Stimulated activated naive B cell treated with anti-CD40 and anti-IgM and Interleukin-4, amounts not matched to agents 10 μg/mL and 1 μg/mL and 100 μg/mL, for 72 hours (primary cell): ENCODE results near the gene TESK2.
"Not testable (repeated sequence)": the region's sequence is repeated elsewhere in the genome, so short reads cannot be mapped to it uniquely, and the experiment has no call there.

Source experiments
- ATAC-seq, 2 donors: fragments of 150-1000 bp; cut with Tn5 transposase; replicated peaks; 2 replicates each; pipeline ENCODE4 v1.10.0; 2021; ENCODE audit warnings: moderate library complexity in 1 of 2
- DNase-seq: peaks from one replicate; pipeline ENCODE4 v3.0.0; 2021
- H3K27ac Mint-ChIP-seq: one replicate; pipeline ENCODE4 v1.8.0; 2022; ENCODE audit warnings: mild to moderate bottlenecking, mixed read lengths
- H3K27me3 Mint-ChIP-seq, 2 donors: one replicate each; pipeline ENCODE4 v1.8.0; 2022; ENCODE audit warnings: mixed read lengths in 2 of 2
- H3K36me3 Mint-ChIP-seq, 2 donors: one replicate each; pipeline ENCODE4 v1.8.0; 2022; ENCODE audit warnings: mixed read lengths in 2 of 2, mild to moderate bottlenecking in 1 of 2
- H3K4me1 Mint-ChIP-seq, 2 donors: one replicate each; pipeline ENCODE4 v1.8.0; 2022; ENCODE audit warnings: mixed read lengths in 2 of 2, mild to moderate bottlenecking in 1 of 2
- H3K4me3 Mint-ChIP-seq, 2 donors: one replicate each; pipeline ENCODE4 v1.8.0; 2022; ENCODE audit warnings: mild to moderate bottlenecking in 2 of 2, mixed read lengths in 2 of 2, moderate library complexity in 1 of 2
- H3K9me3 Mint-ChIP-seq, 2 donors: one replicate each; pipeline ENCODE4 v1.8.0; 2022; ENCODE audit warnings: mixed read lengths in 2 of 2, mild to moderate bottlenecking in 1 of 2

Gene TESK2, protein sequence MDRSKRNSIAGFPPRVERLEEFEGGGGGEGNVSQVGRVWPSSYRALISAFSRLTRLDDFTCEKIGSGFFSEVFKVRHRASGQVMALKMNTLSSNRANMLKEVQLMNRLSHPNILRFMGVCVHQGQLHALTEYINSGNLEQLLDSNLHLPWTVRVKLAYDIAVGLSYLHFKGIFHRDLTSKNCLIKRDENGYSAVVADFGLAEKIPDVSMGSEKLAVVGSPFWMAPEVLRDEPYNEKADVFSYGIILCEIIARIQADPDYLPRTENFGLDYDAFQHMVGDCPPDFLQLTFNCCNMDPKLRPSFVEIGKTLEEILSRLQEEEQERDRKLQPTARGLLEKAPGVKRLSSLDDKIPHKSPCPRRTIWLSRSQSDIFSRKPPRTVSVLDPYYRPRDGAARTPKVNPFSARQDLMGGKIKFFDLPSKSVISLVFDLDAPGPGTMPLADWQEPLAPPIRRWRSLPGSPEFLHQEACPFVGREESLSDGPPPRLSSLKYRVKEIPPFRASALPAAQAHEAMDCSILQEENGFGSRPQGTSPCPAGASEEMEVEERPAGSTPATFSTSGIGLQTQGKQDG

DNA sequence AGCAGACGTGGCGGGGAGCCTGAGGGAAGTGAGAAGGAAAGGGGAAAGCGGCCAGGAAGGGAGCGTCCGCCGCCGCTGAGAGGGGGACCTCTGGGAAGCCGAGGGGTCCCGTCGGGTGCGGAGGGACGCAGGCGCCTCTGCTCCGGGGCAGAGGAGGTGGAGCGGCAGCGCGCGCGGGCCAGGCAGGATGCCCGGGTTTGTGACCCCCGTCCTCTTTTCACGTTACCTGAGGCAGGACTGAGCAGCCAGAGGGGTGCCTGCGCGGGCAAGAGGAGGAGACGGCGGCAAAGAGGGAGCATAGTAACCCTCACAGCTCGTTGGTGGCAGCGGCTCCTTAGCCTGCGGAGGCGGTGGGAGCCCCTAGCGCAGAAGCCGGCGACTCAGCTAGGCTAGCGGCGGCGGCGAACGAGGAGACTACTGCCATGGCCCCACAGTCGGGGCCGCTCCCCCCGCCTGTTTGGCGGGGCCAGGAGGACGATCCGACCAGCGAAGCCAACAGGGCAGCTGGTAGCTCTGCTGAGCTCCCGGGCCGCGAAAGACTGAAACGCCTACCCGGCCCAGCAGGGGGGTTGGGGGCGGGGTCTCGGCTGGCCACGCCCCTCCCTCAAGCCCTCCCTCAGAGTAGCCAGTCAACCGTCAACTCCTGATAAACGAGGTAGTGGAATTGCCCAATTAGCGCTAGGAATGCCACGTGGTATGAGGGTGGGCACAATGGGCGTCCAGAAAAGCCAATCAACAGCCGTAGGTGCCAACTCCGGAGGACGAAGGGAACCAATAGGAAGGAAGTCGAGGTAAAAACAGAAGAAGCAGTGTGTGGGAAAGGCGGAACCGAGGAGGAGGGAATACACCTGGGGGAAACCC, at the start of gene TESK2:
Gene TESK2, minus strand, starts transcription at position 538 of the 861 bp plus-strand sequence. CDS start 33,378 bp downstream, outside the sequence.
- Mint-ChIP-seq H3K9me3 (no peaks in the 10 kb centered on the region), H3K4me1 (peaks cover 9 to 21% of the 10 kb centered on the region in 2 donors), H3K27ac (no peak within 1 kb of the TSS), H3K36me3 (peaks cover 2 to 9% of the 10 kb centered on the region in 2 donors), H3K4me3 (no peak within 1 kb of the TSS), H3K27me3 (no peaks in the 10 kb centered on the region)
- peak; percentile 88 to 90 for ATAC-seq
- peak; percentile 98 for DNase-seq

DNA sequence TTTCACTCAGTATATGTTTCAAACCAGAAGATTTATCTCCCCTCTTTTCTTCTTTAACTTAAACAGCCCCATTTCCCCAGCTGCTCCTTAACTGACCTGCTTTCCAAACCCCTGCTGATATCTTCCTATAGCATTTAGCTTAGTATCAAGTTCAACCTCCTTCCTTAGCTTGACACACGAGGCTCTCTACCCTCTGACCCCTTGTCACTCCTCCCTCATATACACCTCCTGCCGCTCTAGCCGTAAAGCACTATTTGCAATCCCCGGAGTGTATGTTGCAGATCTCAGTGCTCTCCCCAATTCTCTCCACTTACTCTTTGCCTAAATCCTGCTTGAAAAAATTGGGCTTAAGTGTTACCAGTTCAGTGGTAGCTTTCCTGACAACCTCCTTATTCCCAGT, 45.9 kb upstream of the TESK2 start:
- H3K27ac Mint-ChIP-seq: no peak overlapping the region
- no peak overlapping the region for H3K4me3 Mint-ChIP-seq
- ATAC-seq: no peak
- no peaks in the 10 kb centered on the region for H3K9me3 Mint-ChIP-seq
- peaks cover 15 to 26% of the 10 kb centered on the region in 2 donors for H3K4me1 Mint-ChIP-seq
- peaks cover 0 to 2% of the 10 kb centered on the region in 2 donors for H3K36me3 Mint-ChIP-seq
- no peak for DNase-seq
- H3K27me3 Mint-ChIP-seq: no peaks in the 10 kb centered on the region

DNA sequence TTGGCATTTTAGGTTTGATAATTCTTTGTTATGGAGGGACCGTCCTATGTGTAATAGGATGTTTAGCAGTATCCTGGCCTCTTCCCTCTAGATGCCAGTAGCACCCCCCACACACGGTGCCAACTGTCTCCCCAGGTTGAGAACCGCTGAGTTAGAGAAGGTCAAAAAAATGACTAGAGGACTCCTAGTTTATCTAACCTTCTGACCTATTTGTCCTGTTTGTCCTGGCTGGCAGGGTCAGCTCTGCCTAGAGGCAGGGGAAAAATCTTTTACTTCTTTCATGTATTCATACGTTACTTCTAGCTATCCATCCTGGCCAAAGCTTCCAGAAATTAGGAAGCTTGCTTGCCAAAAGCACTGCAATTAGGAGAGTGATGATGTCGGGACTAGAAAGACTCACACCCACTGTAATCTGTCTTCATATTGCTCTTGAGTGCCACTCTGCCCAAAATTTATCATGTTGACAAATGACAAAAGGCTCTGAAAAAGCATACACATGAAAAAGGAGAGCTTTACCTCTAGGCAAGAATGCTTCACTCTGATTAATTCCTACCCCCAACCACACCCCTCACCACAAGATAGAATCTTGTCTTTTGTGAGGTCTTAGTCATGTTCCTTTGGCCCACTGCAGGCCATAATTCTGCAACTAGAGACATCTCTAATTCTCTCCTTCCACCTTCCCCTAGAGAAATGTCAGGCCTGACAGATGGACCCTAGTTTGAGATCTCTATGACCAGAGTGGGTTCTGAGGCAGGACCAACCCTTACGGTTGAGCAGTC, 45.2 kb upstream of the TESK2 start:
- no peak for DNase-seq
- H3K4me1 Mint-ChIP-seq: peaks cover 12 to 19% of the 10 kb centered on the region in 2 donors
- H3K27me3 Mint-ChIP-seq: no peaks in the 10 kb centered on the region
- H3K4me3 Mint-ChIP-seq: no peak overlapping the region
- ATAC-seq: peak in 1 of 2 donors; percentile 15
- H3K27ac Mint-ChIP-seq: no peak overlapping the region
- H3K9me3 Mint-ChIP-seq: no peaks in the 10 kb centered on the region
- H3K36me3 Mint-ChIP-seq: peaks cover 0 to 3% of the 10 kb centered on the region in 2 donors

DNA sequence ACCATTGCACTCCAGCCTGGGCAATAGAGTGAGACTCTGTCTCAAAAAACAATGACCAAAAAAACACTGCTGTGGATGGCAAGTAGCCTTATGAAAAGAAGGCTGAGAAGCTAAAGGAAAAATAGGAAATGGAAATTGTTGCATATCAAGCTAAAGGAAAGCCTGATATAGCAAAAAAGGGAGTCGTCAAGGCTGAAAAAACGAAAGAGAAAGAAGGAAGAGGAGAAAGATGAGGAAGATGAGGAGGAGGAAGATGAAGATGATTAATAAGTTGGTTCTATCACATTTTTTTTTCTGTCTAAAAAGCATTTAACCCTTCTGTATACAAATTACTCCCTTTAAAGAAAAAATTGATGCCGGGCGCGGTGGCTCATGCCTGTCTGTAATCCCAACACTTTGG, 40.9 kb upstream of the TESK2 start:
- H3K27me3 Mint-ChIP-seq: no peaks in the 10 kb centered on the region
- peaks cover 2 to 4% of the 10 kb centered on the region in 2 donors for H3K4me1 Mint-ChIP-seq
- H3K36me3 Mint-ChIP-seq: peaks cover 0 to 2% of the 10 kb centered on the region in 2 donors
- H3K4me3 Mint-ChIP-seq: no peak overlapping the region
- H3K9me3 Mint-ChIP-seq: no peaks in the 10 kb centered on the region
- H3K27ac Mint-ChIP-seq: no peak overlapping the region
- DNase-seq (no peak), ATAC-seq (no peak)

DNA sequence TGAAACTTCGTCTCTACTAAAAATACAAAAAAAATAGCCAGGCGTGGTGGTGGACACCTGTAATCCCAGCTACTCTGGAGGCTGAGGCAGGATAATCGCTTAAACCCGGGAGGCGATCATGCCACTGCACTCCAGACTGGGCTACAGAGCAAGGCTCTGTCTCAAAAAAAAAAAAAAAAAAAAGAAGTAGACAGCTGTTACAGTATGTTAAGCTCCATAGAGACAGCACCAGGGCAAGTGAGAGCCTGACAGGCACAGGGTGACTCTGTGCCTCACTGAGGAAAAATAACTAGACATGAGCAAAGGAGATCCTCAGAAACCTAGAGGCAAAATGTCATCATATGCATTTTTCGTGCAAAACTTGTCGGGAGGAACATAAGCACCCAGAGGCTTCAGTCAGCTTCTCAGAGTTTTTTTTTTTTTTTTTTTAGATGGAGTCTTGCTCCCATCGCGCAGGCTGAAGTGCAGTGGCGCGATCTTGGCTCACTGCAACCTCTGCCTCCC, 39.7 kb upstream of the TESK2 start:
- Mint-ChIP-seq H3K27me3 (no peaks in the 10 kb centered on the region), H3K4me3 (no peak overlapping the region), H3K4me1 (peaks cover 3 to 9% of the 10 kb centered on the region in 2 donors), H3K9me3 (no peaks in the 10 kb centered on the region), H3K27ac (no peak overlapping the region), H3K36me3 (peaks cover 0 to 2% of the 10 kb centered on the region in 2 donors)
- DNase-seq: no peak
- ATAC-seq: no peak

DNA sequence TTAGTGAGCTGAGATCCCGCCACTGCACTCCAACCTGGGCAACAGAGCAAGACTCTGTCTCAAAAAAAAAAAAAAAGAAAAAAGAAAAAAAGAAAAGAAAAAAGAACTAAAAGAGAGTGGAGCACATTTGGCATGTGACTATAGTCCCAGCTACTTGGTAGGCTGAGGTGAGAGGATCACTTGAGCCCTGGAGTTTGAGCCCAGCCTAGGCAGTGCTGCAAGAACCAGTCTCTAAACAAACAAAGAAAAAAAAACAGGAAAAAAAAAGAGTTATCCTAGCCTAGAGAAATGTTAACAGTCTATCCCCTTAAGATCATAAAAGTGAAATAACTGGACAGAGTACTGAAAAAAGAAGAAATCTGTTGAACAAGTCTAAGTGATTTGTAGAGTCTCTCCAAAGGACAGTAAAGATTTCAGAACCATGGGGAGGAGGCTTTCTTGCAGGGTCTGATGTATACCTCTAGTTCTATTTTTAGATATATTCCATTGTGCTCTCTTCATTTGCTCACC, 35.2 kb upstream of the TESK2 start:
- peaks cover 19 to 37% of the 10 kb centered on the region in 2 donors for H3K4me1 Mint-ChIP-seq
- H3K9me3 Mint-ChIP-seq: no peaks in the 10 kb centered on the region
- H3K36me3 Mint-ChIP-seq: peaks cover under 1 to 7% of the 10 kb centered on the region in 2 donors
- H3K27me3 Mint-ChIP-seq: no peaks in the 10 kb centered on the region
- no peak overlapping the region for H3K4me3 Mint-ChIP-seq
- ATAC-seq: no peak
- no peak overlapping the region for H3K27ac Mint-ChIP-seq
- no peak for DNase-seq

DNA sequence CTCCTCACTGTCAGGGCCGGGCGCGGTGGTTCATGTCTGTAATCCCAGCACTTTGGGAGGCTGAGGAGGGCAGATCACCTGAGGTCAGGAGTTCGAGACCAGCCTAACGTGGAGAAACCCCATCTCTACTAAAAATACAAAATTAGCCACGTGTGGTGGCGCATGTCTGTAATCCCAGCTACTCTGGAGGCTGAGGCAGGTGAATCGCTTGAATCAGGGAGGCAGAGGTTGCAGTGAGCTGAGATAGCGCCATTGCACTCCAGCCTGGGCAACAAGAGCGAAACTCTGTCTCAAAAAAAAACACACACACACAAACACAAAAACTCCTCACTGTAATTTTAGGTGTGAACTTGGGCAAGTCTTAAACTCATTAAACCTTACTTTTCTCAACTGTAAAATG, 33.0 kb upstream of the TESK2 start:
- not testable (repeated sequence) for H3K9me3 Mint-ChIP-seq, H3K27me3 Mint-ChIP-seq, H3K4me3 Mint-ChIP-seq, H3K27ac Mint-ChIP-seq, DNase-seq, ATAC-seq
- H3K36me3 Mint-ChIP-seq: peaks cover 4 to 22% of the 10 kb centered on the region in 2 donors
- peaks cover 21 to 49% of the 10 kb centered on the region in 2 donors for H3K4me1 Mint-ChIP-seq

DNA sequence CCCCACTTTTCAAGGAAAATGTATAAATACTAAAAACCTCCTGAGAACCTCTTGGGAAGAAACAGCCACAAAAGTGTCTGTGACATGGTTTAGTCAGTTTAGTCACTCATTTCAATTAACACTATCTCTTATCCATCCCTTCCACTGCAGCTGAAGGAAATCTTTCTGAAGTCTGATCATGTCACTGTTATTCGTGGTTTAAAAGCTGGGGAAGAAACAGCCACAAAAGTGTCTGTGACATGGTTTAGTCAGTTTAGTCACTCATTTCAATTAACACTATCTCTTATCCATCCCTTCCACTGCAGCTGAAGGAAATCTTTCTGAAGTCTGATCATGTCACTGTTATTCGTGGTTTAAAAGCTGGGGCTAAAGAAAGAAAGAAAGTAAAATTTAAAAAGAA, 32.6 kb upstream of the TESK2 start:
- not testable (repeated sequence) for DNase-seq, ATAC-seq, H3K27me3 Mint-ChIP-seq, H3K9me3 Mint-ChIP-seq, H3K4me3 Mint-ChIP-seq
- Mint-ChIP-seq H3K4me1 (peaks cover 24 to 54% of the 10 kb centered on the region in 2 donors), H3K36me3 (peaks cover 4 to 26% of the 10 kb centered on the region in 2 donors), H3K27ac (peak overlapping the region; percentile 51)

DNA sequence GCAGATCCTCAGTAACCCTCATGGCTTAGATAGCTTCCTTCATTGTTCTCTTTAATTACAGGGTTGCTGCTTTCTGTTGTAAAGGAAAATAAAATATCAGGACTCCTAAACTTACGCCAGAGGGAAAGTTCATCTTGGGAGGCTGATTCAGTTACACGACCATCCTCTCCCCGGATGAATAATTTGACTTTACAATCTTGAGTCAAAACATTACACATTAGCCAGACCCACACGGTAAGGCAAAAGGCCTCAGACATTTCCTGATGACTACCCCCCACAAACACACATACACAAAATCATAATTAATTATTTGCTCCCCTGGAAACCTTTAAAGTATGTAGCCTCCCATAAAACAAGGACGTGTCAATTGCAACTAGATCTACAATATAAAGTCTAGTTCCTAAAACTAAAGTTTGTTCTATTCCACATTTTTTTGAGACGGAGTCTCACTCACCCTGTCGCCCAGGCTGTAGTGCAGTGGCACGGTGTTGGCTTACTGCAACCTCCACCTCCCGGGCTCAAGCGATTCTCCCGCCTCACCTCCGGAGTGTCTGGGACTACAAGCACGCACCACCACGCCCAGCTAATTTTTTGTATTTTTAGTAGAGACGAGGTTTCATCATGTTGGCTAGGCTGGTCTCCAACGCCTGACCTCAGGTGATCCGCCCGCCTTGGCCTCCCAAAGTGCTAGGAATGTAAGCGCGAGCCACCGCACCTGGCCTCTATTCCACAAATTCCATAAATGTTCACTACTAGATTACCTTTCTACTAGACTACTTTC, 31.6 kb upstream of the TESK2 start:
- Mint-ChIP-seq H3K27ac (peak overlapping the region; percentile 94), H3K9me3 (no peaks in the 10 kb centered on the region), H3K27me3 (no peaks in the 10 kb centered on the region), H3K36me3 (peaks cover 4 to 28% of the 10 kb centered on the region in 2 donors), H3K4me3 (peak overlapping the region; percentile 82 to 99), H3K4me1 (peaks cover 24 to 56% of the 10 kb centered on the region in 2 donors)
- peak; percentile 30 to 50 for ATAC-seq
- no peak for DNase-seq

DNA sequence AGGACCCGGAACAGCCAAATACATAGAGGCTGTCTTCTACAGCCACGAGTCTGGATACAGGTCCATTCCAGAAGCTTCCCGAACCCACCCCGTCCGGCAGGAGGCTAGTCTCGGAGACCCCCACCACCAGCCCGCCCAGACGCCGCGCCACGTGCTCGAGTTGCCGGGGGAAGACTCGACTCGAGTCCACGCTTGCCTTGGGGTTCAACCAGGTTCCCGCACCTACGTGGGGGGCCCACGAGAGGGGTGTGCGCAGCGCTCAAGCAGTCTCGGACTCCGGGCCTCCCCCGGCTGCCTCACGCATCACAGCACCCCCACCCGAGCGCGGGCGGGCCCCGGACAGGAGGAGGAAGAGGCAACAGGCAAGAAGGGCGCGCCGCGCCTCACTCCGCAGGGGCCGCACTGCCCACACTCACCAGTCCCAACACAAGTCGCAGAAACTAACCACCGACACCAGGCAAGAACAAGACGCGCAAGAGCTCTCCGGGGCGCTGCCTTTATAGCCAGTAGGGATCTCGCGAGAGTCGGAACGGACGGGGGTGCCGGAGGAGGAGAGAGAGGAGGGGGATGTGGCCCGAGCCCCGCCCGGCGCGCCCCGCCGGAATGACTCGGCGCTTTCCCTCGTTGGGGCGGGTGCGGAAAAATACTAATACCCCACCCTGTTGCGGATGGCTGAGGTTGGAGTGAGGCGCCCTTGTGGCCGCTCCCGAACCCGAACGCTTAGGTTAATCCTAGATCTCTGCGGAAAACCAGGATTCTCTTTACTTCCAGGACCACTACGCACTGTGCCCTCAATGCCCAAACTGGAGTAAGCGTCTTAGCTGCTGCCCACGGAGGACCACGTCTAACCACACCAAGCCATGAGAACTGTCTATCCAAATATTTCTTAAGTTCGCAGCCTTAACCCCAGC, 30.7 kb upstream of the TESK2 start, which contains the start of gene PRDX1:
Gene PRDX1, minus strand, starts transcription at position 472 of the 911 bp plus-strand sequence. CDS start 2,841 bp downstream, outside the sequence.
- H3K4me1 Mint-ChIP-seq: peaks cover 28 to 60% of the 10 kb centered on the region in 2 donors
- peaks cover 10 to 35% of the 10 kb centered on the region in 2 donors for H3K36me3 Mint-ChIP-seq
- ATAC-seq (peak; percentile 87 to 91), DNase-seq (peak; percentile 97)
- H3K27me3 Mint-ChIP-seq: no peaks in the 10 kb centered on the region
- H3K9me3 Mint-ChIP-seq: no peaks in the 10 kb centered on the region
- peak within 1 kb of the TSS; percentile 82 to 99 for H3K4me3 Mint-ChIP-seq
- H3K27ac Mint-ChIP-seq: peak within 1 kb of the TSS; percentile 94

DNA sequence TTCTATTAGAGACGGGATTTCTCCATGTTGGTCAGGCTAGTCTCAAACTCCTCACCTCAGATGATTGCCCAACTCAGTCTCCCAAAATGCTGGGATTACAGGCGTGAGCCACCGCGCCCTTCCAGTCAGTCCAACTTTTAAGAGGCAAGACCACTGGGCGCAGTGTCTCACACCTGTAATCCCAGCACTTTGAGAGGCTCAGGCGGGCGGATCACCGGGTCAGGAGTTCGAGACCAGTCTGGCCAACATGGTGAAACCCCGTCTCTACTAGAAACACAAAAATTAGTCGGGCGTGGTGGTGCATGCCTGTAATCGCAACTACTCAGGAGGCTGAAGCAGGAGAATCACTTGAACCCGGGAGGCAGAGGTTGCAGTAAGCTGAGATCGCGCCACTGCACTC, 28.8 kb upstream of the TESK2 start:
- H3K36me3 Mint-ChIP-seq: peaks cover 23 to 54% of the 10 kb centered on the region in 2 donors
- H3K4me3 Mint-ChIP-seq: peak overlapping the region; percentile 82 to 99
- peaks cover 27 to 67% of the 10 kb centered on the region in 2 donors for H3K4me1 Mint-ChIP-seq
- ATAC-seq, H3K27me3 Mint-ChIP-seq, H3K9me3 Mint-ChIP-seq, DNase-seq: not testable (repeated sequence)
- peak overlapping the region; percentile 88 for H3K27ac Mint-ChIP-seq

DNA sequence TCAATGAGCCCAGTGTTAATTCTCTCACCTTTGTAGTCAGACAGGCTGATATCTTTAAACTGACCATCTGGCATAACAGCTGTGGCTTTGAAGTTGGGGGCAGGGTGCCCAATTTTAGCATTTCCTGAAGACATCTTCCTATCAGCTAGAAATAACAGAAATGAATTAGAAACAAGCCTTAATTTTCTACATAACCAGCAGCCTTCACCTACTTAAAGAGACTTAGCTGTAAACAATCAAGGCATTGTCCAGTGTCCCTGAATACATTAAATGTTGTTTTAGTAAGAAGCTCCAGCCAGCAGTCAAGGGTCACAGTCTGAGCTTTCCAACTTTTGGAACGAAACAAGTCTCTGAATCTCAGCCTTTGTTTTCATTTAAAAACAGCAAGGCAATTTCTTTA, 27.9 kb upstream of the TESK2 start:
- Mint-ChIP-seq H3K27ac (no peak overlapping the region), H3K36me3 (peaks cover 29 to 61% of the 10 kb centered on the region in 2 donors), H3K9me3 (no peaks in the 10 kb centered on the region), H3K4me1 (peaks cover 31 to 72% of the 10 kb centered on the region in 2 donors), H3K4me3 (peak overlapping the region; percentile 82 to 99), H3K27me3 (no peaks in the 10 kb centered on the region)
- DNase-seq: no peak
- ATAC-seq: no peak
